Measurements from ENCODE around the gene ZNF408. TPM values are rescaled to one million over a fixed set of nuclear protein-coding genes. Genes with fewer than 3 reads are reported as not detected.

Gene ZNF408
- total and polyA plus RNA-seq, 2 of the 13 experiments (the other 11 are each of a cell fraction or from before 2014, with no cell fraction given) = 11.2 to 12.5 TPM

DNA sequence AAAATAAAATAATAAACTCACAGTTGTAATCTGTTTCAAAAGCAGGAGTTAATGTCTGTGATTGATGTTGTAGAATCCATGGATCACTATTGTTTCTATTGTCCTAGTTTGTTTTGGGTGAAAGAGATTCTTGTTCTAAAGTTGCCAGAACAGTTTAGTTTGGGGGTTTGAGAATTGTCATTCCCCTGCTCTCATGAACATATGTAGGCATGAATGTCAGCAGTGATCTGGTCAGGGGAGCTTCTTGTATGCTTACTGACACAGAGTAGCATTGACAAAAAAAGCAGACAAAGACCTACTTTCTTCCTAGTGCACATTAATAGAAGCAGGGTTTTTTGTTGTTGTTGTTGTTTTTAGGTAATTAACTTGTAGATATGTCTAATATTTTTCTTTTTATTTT is 39.0 kb upstream of the ZNF408 start:
- H3K27me3 ChIP-seq (ENCODE audit: control insufficient read depth in 1 of 2, insufficient read depth in 2 of 2, low read length in 2 of 2) = no peaks in the 10 kb centered on the region
- H3K4me3 ChIP-seq (replicated peaks in 1 of 3; ENCODE audit: insufficient read depth in 1 of 3, low read depth in 2 of 3, low read length in 3 of 3) = no peak overlapping the region
- no peak overlapping the region for H3K9ac ChIP-seq (ENCODE audit: insufficient read depth, low read depth, low read length)
- no peaks in the 10 kb centered on the region for H4K20me1 ChIP-seq (ENCODE audit: insufficient read depth, low read length)
- H3K4me1 ChIP-seq (ENCODE audit: insufficient read depth, low read length) = no peaks in the 10 kb centered on the region
- no peaks in the 10 kb centered on the region for H3K9me3 ChIP-seq (ENCODE audit: low read length)
- H2AFZ ChIP-seq (ENCODE audit: low read length) = no peak overlapping the region
- BruUV-seq (replicated peaks) = no TSS peak
- DNase-seq (ENCODE audit: low spot score) = no peak
- H3K4me2 ChIP-seq (ENCODE audit: low read depth, low read length) = no peak overlapping the region
- TF ChIP-seq ZNF180 (CRISPR knock-in tag; IDR thresholded peaks at IDR 0.05; ENCODE audit: borderline replicate concordance, low read depth) (no peak), ZNF383 (CRISPR knock-in tag; IDR thresholded peaks at IDR 0.05; ENCODE audit: borderline replicate concordance) (no peak), ZBTB42 (CRISPR knock-in tag; IDR thresholded peaks at IDR 0.05) (no peak)
- H3K36me3 ChIP-seq (replicated peaks in 1 of 2; ENCODE audit: control insufficient read depth in 1 of 2, insufficient read depth in 2 of 2, low read length in 2 of 2) = peaks cover 36 to 88% of the 10 kb centered on the region in 2 experiments
- H3K79me2 ChIP-seq (ENCODE audit: insufficient read depth, low read length) = no peaks in the 10 kb centered on the region
- no peak for FAIRE-seq
- ChIA-PET CTCF (ENCODE audit: low intra/inter-chr PET ratio, low total read pairs) (no interaction called here), POLR2A (no interaction called here)
- intact Hi-C loops (cut with micrococcal nuclease; ENCODE audit: unreplicated experiment) (no loop called here), in situ Hi-C loops (cut with HindIII; ENCODE audit: extremely low pct_ligation_motif_present, low pct_unique_long_range_greater_than_20kb) (no loop called here)
- ATAC-seq = no peak
- no peak overlapping the region for H3K27ac ChIP-seq (ENCODE audit: extremely low read length, insufficient read depth, low read length)

DNA sequence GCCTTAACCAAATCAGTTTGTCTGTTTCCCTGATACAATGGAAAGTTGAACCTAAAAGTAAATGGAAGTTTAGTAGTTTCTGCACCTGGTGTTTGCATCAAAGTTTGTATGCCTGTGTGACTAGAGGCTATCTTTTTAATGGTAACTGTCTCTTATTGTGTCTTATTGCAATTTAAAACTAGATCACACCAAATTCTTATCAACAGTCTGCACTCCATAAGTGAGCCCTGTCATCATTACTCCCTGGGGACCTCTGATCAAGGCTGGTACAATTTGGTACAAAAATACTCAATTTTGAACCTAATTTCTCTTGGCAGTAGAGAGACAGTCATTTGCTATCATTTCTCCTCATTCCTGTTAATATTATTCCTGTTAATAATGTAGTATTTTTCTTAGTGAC is 38.5 kb upstream of the ZNF408 start:
- Histone ChIP-seq H3K9ac (ENCODE audit: insufficient read depth, low read depth, low read length) (no peak overlapping the region), H3K79me2 (ENCODE audit: insufficient read depth, low read length) (no peaks in the 10 kb centered on the region), H2AFZ (ENCODE audit: low read length) (no peak overlapping the region), H3K27ac (ENCODE audit: extremely low read length, insufficient read depth, low read length) (no peak overlapping the region), H3K27me3 (ENCODE audit: control insufficient read depth in 1 of 2, insufficient read depth in 2 of 2, low read length in 2 of 2) (no peaks in the 10 kb centered on the region), H3K4me2 (ENCODE audit: low read depth, low read length) (no peak overlapping the region), H3K4me1 (ENCODE audit: insufficient read depth, low read length) (no peaks in the 10 kb centered on the region), H3K36me3 (replicated peaks in 1 of 2; ENCODE audit: control insufficient read depth in 1 of 2, insufficient read depth in 2 of 2, low read length in 2 of 2) (peaks cover 36 to 87% of the 10 kb centered on the region in 2 experiments), H4K20me1 (ENCODE audit: insufficient read depth, low read length) (no peaks in the 10 kb centered on the region), H3K4me3 (replicated peaks in 1 of 3; ENCODE audit: insufficient read depth in 1 of 3, low read depth in 2 of 3, low read length in 3 of 3) (no peak overlapping the region), H3K9me3 (ENCODE audit: low read length) (no peaks in the 10 kb centered on the region)
- DNase-seq (ENCODE audit: low spot score) = no peak
- no peak for FAIRE-seq
- ATAC-seq = no peak
- ChIA-PET CTCF (ENCODE audit: low intra/inter-chr PET ratio, low total read pairs) (no interaction called here), POLR2A (no interaction called here)
- intact Hi-C loops (cut with micrococcal nuclease; ENCODE audit: unreplicated experiment) (no loop called here), in situ Hi-C loops (cut with HindIII; ENCODE audit: extremely low pct_ligation_motif_present, low pct_unique_long_range_greater_than_20kb) (no loop called here)
- no TSS peak for BruUV-seq (replicated peaks)
- TF ChIP-seq ZC3H4 (CRISPR knock-in tag; IDR thresholded peaks at IDR 0.05; ENCODE audit: borderline replicate concordance) (no peak), HIVEP1 (CRISPR knock-in tag; IDR thresholded peaks at IDR 0.05) (no peak), CC2D1A (CRISPR knock-in tag; IDR thresholded peaks at IDR 0.05) (no peak), ZFYVE20 (CRISPR knock-in tag; IDR thresholded peaks at IDR 0.05; ENCODE audit: borderline replicate concordance, low read depth) (no peak), ZBTB38 (CRISPR knock-in tag; IDR thresholded peaks at IDR 0.05) (no peak), TEAD3 (CRISPR knock-in tag; optimal IDR thresholded peaks at IDR 0.05; ENCODE audit: borderline replicate concordance) (no peak), SMARCC2 (IDR thresholded peaks at IDR 0.05) (no peak), ZNF772 (CRISPR knock-in tag; IDR thresholded peaks at IDR 0.05) (no peak), ZNF589 (CRISPR knock-in tag; conservative IDR thresholded peaks at IDR 0.05) (no peak), BRCA1 (CRISPR knock-in tag; IDR thresholded peaks at IDR 0.05) (no peak), ELF4 (CRISPR knock-in tag; IDR thresholded peaks at IDR 0.05; ENCODE audit: borderline replicate concordance) (no peak), CBX5 (CRISPR knock-in tag; IDR thresholded peaks at IDR 0.05; ENCODE audit: borderline replicate concordance) (no peak)
- TF ChIP-seq, protein P1, sequence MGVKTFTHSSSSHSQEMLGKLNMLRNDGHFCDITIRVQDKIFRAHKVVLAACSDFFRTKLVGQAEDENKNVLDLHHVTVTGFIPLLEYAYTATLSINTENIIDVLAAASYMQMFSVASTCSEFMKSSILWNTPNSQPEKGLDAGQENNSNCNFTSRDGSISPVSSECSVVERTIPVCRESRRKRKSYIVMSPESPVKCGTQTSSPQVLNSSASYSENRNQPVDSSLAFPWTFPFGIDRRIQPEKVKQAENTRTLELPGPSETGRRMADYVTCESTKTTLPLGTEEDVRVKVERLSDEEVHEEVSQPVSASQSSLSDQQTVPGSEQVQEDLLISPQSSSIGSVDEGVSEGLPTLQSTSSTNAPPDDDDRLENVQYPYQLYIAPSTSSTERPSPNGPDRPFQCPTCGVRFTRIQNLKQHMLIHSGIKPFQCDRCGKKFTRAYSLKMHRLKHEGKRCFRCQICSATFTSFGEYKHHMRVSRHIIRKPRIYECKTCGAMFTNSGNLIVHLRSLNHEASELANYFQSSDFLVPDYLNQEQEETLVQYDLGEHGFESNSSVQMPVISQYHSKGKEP (CRISPR knock-in tag; IDR thresholded peaks at IDR 0.05) = no peak
- TF ChIP-seq, protein P2, sequence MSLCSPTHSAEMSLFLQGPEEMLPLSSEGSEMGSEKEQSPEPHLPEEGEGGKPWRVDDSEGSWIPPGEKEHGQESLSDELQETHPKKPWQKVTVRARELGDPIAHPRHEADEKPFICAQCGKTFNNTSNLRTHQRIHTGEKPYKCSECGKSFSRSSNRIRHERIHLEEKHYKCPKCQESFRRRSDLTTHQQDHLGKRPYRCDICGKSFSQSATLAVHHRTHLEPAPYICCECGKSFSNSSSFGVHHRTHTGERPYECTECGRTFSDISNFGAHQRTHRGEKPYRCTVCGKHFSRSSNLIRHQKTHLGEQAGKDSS (CRISPR knock-in tag; IDR thresholded peaks at IDR 0.05; ENCODE audit: borderline replicate concordance, low read depth) = no peak
